Measurements from ENCODE around the gene TRAK1.

DNA sequence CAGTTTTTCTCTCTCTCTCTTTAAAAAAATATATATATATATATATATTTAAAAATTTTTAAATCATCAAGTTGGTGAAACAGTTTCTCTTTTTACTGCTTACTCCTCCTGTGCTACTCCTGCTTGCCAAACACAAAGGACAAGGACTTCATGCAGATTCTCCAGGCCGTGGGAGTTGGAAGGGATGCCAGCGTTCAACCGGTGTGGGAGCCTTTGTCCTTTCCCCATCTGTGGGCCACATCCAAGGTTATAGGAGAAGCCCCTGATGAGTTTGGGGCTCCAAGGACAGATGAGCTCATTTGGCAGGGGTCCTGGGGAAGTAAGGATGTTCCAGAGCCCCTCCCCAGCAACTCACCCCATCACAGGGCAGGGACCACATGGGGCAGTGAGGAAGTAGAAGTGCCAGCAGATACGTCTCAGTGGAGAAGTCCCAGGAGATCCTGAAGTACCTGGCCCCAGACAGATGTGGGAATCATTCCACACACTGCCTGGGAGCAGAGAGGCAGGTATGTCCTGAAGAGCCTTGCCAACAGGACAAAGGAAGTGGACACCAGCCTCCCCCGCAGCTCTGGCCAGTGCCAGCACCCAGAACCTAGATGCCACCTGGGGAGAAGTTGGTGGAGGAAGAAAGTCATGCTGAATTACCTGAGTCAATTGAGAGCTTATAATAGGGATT lies 138.2 kb downstream of the TRAK1 start:
- TF ChIP-seq POLR2A (IDR thresholded peaks at IDR 0.05) (no peak), EP300 (IDR thresholded peaks at IDR 0.05) (no peak), POLR2AphosphoS5 (IDR thresholded peaks at IDR 0.05) (no peak)
- TF ChIP-seq, protein P1, sequence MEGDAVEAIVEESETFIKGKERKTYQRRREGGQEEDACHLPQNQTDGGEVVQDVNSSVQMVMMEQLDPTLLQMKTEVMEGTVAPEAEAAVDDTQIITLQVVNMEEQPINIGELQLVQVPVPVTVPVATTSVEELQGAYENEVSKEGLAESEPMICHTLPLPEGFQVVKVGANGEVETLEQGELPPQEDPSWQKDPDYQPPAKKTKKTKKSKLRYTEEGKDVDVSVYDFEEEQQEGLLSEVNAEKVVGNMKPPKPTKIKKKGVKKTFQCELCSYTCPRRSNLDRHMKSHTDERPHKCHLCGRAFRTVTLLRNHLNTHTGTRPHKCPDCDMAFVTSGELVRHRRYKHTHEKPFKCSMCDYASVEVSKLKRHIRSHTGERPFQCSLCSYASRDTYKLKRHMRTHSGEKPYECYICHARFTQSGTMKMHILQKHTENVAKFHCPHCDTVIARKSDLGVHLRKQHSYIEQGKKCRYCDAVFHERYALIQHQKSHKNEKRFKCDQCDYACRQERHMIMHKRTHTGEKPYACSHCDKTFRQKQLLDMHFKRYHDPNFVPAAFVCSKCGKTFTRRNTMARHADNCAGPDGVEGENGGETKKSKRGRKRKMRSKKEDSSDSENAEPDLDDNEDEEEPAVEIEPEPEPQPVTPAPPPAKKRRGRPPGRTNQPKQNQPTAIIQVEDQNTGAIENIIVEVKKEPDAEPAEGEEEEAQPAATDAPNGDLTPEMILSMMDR (IDR thresholded peaks at IDR 0.05): no peak
